GM12865 (cell line): ENCODE measurements around the gene MTR.
"Not testable (repeated sequence)": the region's sequence is repeated elsewhere in the genome, so short reads cannot be mapped to it uniquely, and the experiment has no call there.

Experiments used
- DNase-seq: peaks from one replicate; pipeline ENCODE4 v3.0.0; 2010; ENCODE audit warnings: low read depth
- H3K4me3 ChIP-seq: 2 replicates; pipeline ENCODE4 v1.5.1; 2011; ENCODE audit warnings: mild to moderate bottlenecking, low read depth, low read length, control low read depth
- TF ChIP-seq, protein P1 (sequence below): IDR thresholded peaks from 2 replicates; pipeline ENCODE4 v1.5.1; 2011; ENCODE audit warnings: low read length, control low read depth, low read depth, inconsistent platforms; ENCODE audit not compliant: insufficient read depth; ENCODE audit errors: missing control alignments

Gene MTR

GRCh38 chr1:236908669-236909068 lies 113.6 kb downstream of the MTR start:
- TF ChIP-seq, protein P1, sequence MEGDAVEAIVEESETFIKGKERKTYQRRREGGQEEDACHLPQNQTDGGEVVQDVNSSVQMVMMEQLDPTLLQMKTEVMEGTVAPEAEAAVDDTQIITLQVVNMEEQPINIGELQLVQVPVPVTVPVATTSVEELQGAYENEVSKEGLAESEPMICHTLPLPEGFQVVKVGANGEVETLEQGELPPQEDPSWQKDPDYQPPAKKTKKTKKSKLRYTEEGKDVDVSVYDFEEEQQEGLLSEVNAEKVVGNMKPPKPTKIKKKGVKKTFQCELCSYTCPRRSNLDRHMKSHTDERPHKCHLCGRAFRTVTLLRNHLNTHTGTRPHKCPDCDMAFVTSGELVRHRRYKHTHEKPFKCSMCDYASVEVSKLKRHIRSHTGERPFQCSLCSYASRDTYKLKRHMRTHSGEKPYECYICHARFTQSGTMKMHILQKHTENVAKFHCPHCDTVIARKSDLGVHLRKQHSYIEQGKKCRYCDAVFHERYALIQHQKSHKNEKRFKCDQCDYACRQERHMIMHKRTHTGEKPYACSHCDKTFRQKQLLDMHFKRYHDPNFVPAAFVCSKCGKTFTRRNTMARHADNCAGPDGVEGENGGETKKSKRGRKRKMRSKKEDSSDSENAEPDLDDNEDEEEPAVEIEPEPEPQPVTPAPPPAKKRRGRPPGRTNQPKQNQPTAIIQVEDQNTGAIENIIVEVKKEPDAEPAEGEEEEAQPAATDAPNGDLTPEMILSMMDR, result no peak
- DNase-seq, result no peak
- H3K4me3 ChIP-seq, result no peak overlapping the region

GRCh38 chr1:236911047-236911446 lies 116.0 kb downstream of the MTR start:
- not testable (repeated sequence) for DNase-seq, H3K4me3 ChIP-seq

DNA sequence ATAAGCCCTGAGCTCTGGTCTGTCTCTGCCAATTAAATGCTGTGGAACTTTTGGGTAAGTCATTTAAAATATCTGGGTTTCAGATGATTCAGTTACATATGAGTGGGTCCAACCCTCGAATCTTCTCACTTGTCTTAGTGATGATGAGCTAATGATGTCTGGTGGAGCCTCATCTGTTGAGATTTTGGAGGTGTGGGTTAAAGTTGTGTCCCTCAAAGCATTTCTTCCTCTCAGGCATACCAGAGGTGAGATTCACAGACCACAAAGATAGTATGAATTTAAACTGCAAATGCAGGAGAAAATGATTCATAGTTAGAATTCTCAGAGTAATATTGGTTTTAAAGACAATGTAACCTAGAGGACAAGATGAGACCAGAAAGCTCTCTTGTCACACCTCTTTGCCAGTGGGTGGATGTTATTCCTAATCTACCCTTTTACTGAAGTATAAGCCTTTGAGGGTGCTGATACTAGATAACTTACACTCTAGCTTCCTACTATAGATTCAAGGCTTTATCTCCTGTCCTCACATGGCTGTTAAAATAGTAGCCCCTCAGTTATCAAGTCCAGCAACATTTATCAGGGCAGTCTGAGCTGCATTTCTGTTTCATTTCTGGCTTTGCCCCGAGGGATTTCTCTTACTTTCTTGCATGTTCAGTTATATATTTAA lies 118.4 kb downstream of the MTR start:
- H3K4me3 ChIP-seq, result no peak overlapping the region
- DNase-seq, result no peak
- TF ChIP-seq, protein P1, result no peak

GRCh38 chr1:236914375-236914774 lies 119.3 kb downstream of the MTR start:
- H3K4me3 ChIP-seq, result no peak overlapping the region
- TF ChIP-seq, protein P1, result no peak
- DNase-seq, result no peak

GRCh38 chr1:236916131-236916800 lies 121.2 kb downstream of the MTR start:
- DNase-seq, result no peak
- no peak overlapping the region for H3K4me3 ChIP-seq
- TF ChIP-seq, protein P1, result no peak

DNA sequence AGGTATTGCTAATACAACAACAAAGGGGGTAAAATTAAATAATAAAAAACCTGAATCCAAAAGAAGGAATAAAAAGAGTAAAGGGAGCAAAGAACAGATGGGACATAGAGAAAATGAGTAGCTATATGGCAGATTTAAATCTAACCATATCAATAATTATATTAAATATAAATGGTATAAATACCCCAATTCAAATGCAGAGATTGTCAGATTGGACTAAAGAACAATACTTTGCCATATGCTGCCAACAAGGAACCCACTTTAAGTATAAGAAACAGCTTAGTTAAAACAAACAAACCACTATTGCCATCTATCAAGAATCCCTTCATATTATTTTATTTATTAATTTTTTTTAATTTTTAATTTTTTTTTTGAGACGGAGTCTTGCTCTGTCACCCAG lies 122.4 kb downstream of the MTR start:
- TF ChIP-seq, protein P1, result no peak
- no peak overlapping the region for H3K4me3 ChIP-seq

DNA sequence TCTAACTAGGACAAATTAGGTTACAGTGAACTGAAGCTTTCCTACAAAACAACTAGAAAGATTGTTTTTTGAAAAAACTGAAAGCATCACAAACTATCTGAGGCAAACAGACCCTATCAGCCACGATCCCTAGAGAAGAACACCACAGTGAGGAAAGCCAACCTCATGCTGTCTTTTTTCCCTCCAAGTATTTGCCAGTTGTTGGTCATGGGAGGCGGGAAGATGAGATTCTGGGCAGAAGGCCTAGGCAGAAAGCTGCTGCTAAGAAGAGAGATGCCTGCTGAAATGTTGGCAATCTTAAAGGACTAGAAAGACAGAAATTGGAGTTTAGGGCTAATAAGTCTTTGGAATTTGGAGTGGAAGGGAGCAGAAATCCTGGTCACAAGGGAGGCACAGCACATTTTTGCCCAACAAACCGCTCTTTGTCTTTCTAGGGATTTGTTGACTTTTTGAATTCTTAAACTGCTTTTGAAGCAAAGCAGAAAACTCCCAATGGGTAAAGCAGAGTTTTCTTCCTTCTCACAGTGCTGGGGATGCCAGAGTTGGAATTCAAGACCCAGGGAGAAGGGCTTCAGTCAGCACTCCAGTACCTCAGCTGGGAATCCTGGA lies 125.3 kb downstream of the MTR start:
- no peak for DNase-seq
- no peak overlapping the region for H3K4me3 ChIP-seq
- TF ChIP-seq, protein P1, result no peak

More for the DNA sequence above, 122.4 kb downstream of the MTR start:
- DNase-seq, result no peak
